MM.1S (cell line): Measurements from ENCODE around the gene CASP2.

Source experiments
- CTCF ChIP-seq: fragments of 300-600 bp; sonication (generic); IDR thresholded peaks from 2 replicates; pipeline ENCODE4 v1.5.1; 2016; ENCODE audit warnings: antibody characterized with exemption, low read length, mixed read lengths
- EZH2 ChIP-seq: fragments of 300-600 bp; sonication (generic); optimal IDR thresholded peaks from 2 replicates; pipeline ENCODE3; 2017; ENCODE audit warnings: low read depth, mild to moderate bottlenecking, antibody characterized with exemption, low read length, mixed read lengths
- EZH2phosphoT487 ChIP-seq: fragments of 300-600 bp; sonication (generic); IDR thresholded peaks from 2 replicates; pipeline ENCODE4 v1.6.1; 2018; ENCODE audit warnings: antibody characterized with exemption, low read length

- TF ChIP-seq CTCF, result peak; percentile 98
- TF ChIP-seq EZH2, result no peak
- no peak for TF ChIP-seq EZH2phosphoT487
Observed at GRCh38 chr7:143240291-143241168, 47.6 kb upstream of the CASP2 start.
